GM21381 (cell line): ENCODE measurements around the gene CPVL.

ENCODE experiments used
- ATAC-seq: cut with Tn5 transposase; IDR thresholded peaks from one replicate; pipeline ENCODE4 v1.9.1; 2021; ENCODE audit warnings: mild to moderate bottlenecking, moderate library complexity; ENCODE audit not compliant: unreplicated experiment

The CPVL gene

DNA sequence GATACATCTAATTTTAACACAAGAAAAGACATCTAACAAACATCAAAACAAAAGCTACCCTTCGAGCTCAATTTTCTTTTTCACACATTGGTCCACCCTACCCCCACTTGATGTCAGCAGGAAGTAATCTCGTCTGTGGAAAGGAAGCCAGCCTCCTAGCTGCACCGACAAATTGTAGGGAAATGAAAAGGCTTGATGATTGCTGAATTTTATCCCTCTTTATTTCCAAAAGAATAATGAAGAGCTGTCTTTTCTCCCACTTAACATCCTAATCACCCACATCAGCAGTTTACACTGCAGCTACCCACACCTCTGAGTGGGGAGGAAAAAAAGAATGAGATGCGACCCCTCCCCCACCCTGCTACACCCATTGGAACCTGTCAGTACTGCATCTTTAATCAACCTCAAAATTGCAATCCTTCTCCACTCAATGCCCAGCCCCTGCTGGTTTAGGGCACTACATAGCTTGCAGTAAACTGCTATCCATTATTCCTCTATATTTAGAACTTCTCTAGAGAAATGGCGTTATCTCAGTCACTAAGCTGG, 10.6 kb upstream of the CPVL start:
- ATAC-seq, result no peak

DNA sequence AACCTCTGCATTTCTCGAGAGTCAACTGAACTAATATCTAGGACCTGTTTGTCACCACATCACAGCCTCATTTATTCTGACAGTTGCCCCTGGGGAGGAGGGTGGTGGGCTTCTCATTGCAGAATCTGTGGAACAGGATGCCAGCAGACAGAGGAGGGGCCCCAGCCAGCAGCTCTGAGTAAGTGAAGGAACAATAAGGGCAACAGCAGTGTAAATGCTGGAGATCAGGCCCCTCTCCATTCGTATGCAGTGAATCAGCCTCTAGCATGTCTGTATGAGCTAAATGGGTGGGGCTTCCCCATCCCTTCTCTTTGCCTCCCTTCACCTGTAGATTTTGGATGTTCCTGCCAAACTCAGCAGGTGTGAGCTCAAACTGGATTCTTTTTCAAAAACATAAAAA, 7.7 kb upstream of the CPVL start:
- ATAC-seq, result no peak

DNA sequence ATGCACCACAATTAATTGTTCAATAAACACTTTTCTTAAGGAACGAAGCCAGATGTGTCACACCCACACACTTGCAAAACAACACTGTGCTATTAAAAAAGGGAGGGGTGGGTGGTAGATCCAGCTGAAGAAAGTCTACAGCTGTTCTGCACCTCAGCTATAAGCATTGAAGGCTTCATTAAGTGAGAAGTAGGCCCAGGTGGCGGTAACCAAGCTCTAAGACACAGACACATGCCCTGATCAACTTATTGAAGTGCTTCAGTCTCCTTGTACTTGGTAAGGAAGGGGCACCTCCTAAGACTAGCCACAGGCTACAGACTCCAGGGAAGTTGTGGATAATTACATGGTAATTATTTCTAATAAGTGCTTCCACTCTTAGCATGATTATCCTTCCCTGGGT, 4.5 kb upstream of the CPVL start:
- ATAC-seq, result no peak

DNA sequence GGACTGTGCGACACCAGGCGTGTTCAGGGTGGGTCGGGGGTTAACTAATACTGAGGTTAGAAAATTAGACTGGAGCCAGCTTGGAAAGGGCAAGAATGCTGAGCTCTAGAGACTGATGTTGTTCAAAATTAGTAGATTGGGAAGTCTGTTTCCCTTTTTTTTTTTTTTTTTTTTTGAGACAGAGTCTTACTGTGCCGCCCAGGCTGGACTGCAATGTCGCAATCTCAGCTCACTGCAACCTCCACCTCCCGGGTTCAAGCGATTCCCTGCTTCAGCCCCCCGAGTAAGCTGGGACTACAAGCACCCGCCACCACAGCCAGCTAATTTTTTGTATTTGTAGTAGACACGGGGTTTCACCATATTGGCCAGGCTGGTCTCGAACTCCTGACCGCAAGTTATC, 2.7 kb upstream of the CPVL start:
- ATAC-seq, result no peak

DNA sequence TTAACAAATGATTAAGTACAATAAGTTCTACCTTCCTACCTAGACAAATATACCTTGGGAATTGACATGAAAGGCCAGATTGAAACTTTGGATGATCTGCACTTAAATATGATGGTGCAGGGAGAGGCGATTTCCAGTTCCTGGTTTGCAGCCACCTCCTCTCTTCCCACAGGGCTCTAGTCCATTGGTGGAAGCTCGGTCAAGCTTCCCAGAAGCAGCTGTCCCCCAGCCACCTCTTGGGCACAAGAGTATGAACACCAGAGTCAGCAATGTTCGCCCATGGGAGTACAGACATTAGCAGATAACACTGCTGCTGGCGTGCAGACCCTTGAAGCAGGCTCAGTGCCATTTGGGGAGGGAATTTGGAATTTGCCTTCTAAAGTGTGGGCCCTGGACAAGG, 1.5 kb upstream of the CPVL start:
- ATAC-seq, result no peak

DNA sequence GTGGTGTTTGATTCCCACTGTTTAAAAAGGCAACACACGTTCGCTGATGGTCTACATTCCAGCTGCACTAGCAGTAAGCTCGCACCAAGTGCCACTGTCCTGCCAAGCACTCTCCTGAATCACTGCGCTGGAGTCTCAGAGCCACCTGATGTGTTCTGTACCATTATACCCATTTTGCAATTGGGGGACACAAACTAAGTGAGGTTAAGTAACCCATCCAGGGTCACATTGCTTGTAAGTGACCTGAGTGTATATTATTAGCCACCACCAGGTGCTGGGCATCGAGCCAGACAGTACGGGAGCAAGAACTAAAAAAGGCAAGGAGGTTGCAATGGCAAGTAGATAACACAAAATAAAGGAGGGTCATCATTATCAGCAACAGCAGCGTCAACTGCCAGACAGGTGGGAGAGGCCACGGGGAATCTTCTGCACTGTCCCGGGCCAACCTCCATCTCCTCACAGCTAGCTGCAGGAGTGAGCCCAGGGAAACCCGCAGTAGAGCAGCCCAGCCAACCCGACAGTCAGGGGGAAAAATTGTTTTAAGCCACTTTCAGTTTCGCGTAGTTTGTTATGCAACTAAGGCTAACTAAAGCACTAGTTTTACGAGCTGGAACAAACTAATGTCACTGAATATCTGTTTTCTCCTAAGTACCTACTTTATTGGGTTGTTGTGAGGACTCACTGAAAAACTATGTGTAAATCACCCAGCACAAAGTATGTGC, 712 bp upstream of the CPVL start:
- ATAC-seq, result no peak

DNA sequence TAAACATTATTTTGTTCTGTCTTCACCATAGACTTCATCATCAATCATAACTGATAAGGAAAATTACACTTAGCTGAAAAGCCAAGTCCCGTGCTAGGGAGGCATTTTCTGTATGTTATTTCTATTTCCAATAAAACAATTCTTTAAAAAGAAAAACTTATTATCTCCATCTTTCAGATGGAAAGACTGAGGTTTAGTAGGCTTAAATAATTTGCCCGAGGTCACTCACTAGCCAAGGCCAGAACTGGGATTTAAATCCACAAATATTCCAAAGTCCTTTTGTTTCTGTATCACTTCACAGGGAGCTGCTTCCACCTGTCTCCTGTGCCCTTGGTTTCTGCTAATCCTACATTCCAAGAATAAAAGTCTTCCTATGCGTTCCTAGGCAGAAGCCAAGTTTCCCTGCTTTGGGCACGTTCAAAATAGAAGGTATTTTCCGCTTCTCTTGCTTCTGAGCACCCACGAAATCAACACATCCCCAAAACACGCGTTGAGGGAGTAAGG, 732 bp downstream of the CPVL start:
- ATAC-seq, result no peak

DNA sequence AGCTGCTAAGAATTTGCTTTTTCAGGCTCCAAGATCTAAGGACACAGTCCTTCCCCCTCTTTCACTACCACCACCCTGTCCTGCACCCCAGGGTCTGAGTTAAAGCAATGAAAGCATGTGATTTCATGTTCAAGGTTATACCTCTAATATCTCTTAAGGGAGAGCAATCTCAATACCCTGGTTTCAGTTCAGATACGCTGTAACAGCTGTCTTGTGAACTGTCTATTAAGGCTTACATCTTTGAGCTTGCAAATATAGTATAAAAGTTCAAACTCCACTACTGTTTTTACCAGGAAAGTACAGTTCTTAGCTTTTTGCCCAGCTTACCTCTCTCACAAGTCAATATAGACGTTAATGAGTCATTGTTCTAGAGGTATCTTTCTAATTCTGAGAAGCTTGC, 2.6 kb downstream of the CPVL start:
- no peak for ATAC-seq

DNA sequence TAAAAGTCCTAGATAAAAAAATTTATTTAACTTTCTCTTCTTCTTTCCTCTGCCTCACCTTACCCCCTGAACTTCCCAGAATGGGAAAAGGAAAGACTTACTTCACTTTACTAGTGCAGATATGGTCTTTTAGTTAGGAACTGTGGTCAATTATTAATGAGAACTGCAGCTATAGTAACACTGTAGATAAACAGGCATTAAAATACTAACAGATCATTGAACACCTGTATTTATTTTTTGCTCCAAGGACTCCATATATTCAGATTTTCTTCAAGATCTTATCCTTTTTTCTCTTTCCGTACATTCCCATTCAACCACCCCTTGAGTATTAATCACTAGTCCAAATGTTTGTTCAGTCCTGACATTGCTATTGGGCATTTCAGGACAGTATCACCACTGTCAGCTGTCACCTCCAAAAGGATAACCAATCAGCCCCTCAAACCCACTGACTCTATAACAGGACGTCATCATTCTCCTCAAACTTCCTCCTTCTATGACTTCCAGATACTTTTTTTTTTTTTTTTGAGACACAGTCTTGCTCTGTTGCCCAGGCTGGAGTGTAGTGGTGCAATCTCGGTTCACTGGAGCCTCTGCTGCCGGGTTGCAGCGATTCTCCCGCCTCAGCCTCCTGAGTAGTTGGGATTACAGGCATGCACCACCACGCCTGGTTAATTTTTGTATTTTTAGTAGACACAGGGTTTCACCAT, 4.2 kb downstream of the CPVL start:
- no peak for ATAC-seq

DNA sequence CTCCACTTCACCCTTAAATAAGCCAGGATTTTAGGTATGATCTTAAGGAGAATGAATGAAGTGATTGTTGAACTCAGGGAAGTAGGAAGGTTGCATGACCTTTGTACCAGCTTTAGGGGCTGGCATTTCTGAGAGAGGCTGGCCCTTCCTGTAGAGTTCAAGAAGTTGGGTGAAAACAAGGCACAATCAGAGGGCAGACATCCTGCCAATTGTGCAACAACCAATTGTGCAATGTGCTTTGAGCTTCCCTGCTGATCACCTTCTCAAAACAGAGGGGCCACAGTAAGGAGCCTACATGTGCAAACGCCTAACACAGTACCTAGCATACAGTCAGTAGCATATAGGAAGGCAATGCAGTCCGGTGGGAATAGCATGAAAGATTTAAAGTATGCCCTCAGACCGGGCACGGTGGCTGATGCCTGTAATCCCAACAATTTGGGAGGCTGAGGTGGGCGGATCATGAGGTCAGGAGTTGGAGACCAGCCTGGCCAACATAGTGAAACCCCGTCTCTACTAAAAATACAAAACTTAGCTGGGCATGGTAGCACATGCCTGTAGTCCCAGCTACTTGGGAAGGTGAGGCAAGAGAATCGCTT, 5.4 kb downstream of the CPVL start:
- no peak for ATAC-seq

DNA sequence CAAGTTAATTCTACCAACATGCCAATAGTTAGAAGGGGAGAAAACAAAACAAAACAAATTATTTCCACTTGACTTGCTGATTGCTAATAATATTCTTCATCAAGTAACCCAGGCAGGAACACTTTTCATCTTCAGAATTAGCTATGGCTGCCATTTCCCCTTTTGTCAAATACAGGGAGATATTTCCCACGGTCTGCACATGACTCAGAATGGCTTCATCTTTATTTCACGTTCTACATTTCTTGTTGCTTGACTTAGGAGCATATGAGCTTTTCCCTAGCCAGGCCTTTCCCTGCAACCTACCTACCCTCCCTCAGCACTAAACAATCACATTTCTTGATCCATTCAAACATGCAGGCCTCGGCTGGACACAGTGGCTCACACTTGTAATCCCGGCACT, 6.5 kb downstream of the CPVL start:
- no peak for ATAC-seq

DNA sequence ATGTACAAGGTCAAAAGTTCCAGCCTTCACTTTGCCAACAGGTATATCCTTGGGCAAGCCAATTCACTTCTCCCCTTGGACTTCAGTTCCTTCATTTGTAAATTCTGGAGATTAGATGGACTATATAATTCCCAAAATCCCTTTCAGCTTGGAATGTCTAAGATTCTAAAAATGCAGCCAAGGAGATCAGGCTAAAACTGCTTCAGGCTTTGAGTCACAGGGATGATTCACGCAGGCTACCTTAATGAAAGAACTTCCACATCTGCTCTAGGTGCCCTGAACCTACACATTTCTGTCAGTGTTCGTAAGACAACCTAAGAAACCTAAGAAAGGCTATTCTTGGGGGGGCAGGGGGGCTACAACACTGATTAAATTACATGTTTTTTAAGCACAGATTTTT, 7.1 kb downstream of the CPVL start:
- ATAC-seq, result no peak

DNA sequence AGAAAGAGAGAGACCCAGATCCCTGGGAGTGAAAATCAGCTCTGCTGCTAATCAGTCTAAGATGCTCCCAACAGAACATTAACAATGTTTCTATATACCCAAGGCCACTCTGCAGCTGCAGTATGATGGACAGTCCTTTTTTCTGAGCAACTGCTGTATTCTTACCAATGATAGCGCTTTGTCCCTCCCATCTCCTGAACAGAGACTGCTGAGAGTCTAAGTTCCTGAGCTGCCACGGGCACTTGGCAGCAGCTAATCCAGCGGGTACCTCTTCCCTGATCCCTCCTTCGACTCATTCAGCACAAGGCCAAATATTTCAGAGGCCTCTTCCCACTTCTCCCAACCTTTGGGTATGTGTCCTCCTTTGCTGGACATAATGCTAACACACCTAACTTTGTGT, 7.7 kb downstream of the CPVL start:
- no peak for ATAC-seq

DNA sequence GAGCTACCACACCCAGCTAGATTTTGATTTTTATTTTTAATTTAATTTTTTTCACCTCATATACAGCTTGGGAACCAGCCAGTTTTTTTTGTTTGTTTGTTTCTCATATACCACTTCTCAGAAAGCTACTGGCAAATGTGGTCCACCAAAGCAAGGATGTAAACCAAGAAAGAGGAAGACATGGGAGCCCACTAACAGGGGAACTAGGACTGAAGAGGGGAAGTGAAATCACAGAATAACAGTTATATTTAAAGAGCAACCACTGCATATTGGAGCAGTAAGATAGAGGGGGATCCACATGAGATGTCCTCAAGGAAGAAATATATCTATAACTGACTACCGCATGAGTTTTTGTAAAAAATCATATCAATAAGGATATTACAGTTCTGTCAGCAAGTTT, 10.5 kb downstream of the CPVL start:
- ATAC-seq, result no peak

DNA sequence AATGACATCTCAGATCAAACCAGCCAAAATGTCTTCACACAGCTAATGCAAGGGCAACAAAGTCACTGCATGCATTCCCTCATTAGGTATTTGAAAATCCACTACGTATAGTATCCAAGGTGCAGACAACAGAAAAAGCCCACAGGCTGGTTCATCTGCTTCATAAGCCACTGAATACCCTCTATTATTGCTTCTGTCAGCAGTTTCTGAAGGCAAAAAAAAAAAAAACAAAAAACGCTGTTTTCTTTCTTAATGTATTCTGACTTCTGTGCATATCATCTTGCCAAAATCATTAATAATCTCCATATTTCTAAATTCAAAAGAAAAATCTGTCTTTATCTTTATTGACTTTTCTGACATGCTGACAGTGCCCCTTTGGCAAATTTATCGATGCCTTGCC, 13.4 kb downstream of the CPVL start:
- ATAC-seq, result no peak

DNA sequence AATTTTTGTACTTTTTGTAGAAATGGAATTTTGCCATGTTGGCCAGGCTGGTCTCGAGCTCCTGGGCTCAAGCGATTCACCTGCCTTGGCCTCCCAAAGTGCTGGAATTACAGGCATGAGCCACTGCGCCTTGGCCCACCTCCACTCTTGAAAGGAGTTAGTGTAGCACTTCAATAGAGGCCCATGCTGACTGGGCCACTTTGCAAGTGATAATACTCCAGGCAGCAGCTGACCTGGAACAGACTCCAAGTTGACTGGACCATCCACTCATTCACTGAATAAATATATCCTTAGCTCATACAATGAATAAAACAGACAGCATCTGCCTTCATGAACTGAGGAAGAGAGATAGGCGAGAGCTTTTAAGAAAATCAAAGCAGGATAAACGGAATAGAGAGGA, 14.7 kb downstream of the CPVL start:
- ATAC-seq, result no peak

DNA sequence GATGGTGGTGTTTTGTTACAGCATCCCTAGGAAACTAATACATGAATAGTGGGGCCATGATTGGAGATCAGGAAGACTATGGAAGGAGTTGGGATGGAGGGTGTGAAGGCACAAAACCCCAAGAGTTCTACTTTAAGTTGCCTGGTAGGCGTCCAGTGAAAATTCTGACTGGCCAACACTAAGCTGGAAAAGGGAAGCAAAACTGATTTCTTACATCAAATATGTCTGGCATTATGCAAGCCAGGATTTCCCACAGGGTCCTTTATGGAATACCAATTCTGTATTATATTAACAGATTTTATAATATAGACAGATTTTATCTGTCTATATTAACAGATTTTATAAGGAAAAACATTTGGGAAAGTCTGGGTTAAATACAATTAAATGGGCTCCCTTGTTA, 16.2 kb downstream of the CPVL start:
- ATAC-seq, result no peak

DNA sequence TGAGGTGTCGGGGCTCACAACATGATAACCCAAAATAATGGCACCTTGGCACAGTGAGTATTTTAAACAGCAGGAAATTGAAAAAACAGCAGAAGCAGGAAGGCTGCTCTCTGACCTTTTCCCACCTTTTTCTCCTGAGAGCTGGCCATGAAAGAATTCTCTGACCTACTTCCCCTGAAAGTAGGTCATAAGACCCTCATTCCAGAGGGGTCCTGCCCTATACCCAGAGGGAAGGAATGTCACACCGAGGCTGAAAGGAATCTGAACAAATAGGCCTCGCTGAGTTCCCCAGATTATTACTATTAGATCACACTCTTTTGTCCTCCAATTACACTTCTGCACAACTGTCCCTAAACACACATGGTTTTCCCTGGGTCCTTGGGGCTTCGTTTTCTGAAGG, 18.8 kb downstream of the CPVL start:
- no peak for ATAC-seq

DNA sequence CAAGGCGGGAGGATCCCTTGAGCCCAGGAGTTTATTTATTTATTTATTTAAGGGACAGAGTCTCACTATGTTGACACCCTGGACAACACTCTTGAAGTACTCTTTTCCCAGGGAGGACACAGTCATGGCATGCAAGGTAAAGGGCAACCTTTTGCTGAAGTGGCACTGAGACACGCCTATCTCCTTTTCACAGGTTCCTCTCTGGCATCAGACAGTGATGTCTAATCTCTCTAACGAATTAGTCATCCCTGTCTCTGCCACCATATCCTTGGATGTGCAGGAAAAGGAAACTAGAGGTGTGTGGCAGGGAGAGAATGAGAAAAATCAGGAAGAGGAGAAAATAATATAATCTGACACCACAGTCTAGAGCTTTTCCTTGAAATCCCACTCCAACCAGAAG, 19.5 kb downstream of the CPVL start:
- ATAC-seq, result no peak

DNA sequence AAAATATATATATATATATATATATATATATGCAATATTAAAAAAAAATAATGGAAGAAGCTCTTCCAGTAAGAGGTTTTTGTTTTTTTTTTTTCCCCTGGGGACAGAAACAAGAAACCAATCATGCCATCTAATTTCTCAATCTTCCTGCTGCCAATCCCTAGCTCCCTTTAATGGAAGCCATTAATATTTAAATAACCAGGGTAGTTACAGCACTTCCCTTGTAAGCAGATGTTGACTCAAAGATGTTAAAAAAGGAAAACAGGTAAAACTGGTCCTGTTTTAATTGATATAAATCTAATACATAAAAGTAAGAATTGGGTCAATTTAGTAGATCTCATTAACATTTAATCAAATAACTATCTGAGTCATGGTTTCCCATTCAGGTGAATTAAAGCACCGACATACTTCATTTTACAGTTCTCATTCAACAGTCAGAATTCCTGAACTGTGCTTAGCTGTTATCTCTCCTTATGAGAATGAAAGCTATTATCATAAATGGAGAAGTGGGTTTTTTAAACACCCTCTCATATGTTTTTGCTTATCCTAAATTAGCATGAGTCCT, 22.6 kb downstream of the CPVL start:
- no peak for ATAC-seq

DNA sequence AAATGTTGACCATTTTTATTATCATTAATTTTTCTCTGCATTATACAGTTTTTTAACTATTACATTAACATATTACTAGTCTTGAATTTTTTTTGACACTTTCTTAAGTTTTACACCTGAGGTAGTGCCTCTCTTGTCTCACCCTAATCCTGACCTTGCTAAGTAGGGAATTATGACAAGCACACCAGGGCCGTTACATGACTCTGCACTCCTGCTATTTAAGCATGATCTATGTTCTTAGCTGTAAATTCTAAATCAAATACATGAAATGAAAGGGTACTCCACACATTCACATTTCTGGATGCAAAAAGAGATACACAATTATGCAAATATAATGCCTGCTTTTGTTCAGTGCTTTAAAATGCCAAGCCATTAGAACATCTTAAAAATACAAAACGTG, 23.6 kb downstream of the CPVL start:
- ATAC-seq, result no peak

DNA sequence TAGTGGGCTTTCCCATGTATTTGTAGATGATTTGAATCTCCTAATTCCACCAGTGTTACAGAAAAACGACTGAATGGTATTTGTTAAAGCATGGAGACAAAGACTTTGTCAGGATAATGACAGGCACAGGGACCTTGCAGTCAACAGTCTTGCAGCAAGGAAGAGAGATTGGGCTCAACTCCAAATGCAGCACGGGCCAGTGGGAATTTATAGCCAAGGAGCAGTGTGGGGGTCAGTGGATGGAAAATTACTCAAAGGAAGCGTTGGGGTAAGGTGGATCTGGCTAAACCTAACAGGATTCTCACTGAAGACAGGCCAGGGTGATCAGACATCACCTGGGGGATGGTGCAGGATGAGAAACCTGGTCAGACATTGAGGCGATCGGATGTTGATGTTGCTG, 24.3 kb downstream of the CPVL start:
- ATAC-seq, result no peak
